OCI-LY1 (cell line): Measurements from ENCODE around the gene PRDM15.

Source experiments
- CTCF ChIP-seq: fragments of 200-600 bp; sonication (generic), shearing (Covaris generic); IDR thresholded peaks from 2 replicates; pipeline ENCODE4 v1.5.1; 2017; ENCODE audit warnings: mild to moderate bottlenecking, antibody characterized with exemption, low read length, moderate library complexity, mixed read lengths
- EZH2 ChIP-seq: fragments of 200-600 bp; sonication (generic), shearing (Covaris generic); IDR thresholded peaks from 2 replicates; pipeline ENCODE4 v1.8.0; 2017; ENCODE audit warnings: borderline replicate concordance, mixed run types, mild to moderate bottlenecking, antibody characterized with exemption, low read length, moderate library complexity, mixed read lengths

GRCh38 chr21:41920476-41920875 lies 41.3 kb upstream of the PRDM15 start:
- TF ChIP-seq CTCF = no peak
- no peak for TF ChIP-seq EZH2
